Non-pigmented ciliary epithelial cell (primary cell): Measurements from ENCODE around the gene MTMR3.
"Not testable (repeated sequence)": the region's sequence is repeated elsewhere in the genome, so short reads cannot be mapped to it uniquely, and the experiment has no call there.

Source experiments
- DNase-seq: peaks from one replicate; pipeline ENCODE4 v3.0.0-alpha.2; 2010; ENCODE audit warnings: low read depth

Gene MTMR3

GRCh38 chr22:30054764-30055069, 171.7 kb downstream of the MTMR3 start:
- DNase-seq = no peak

GRCh38 chr22:30056015-30056414, 173.0 kb downstream of the MTMR3 start:
- no peak for DNase-seq

GRCh38 chr22:30057375-30057774, 174.4 kb downstream of the MTMR3 start:
- no peak for DNase-seq

GRCh38 chr22:30059346-30060020, 176.5 kb downstream of the MTMR3 start:
- DNase-seq = not testable (repeated sequence)

GRCh38 chr22:30061094-30061493, 178.1 kb downstream of the MTMR3 start:
- DNase-seq = not testable (repeated sequence)

- DNase-seq = no peak
These were observed 179.3 kb downstream of the MTMR3 start for GRCh38 chr22:30062259-30062658.

GRCh38 chr22:30062950-30063349, 180.0 kb downstream of the MTMR3 start:
- DNase-seq = no peak

- DNase-seq = no peak
These were observed 181.2 kb downstream of the MTMR3 start for GRCh38 chr22:30064172-30064571.

- DNase-seq = no peak
These were observed 190.8 kb downstream of the MTMR3 start for GRCh38 chr22:30073743-30074142.

GRCh38 chr22:30074147-30074546, 191.2 kb downstream of the MTMR3 start:
- DNase-seq = no peak

- no peak for DNase-seq
These were observed 192.0 kb downstream of the MTMR3 start for GRCh38 chr22:30074994-30075393.

- DNase-seq = no peak
These were observed 194.4 kb downstream of the MTMR3 start for GRCh38 chr22:30077279-30077880.

GRCh38 chr22:30078320-30079311, 195.6 kb downstream of the MTMR3 start:
- DNase-seq = no peak

- no peak for DNase-seq
These were observed 197.1 kb downstream of the MTMR3 start, which contains the start of gene HORMAD2 for GRCh38 chr22:30079952-30080533. TSS of gene HORMAD2 (plus strand) at chr22:30080464. CDS start at chr22:30093953, 13,489 bp downstream.
